HCT116 (cell line): Measurements from ENCODE around the gene AMER1. TPM values are rescaled to one million over a fixed set of nuclear protein-coding genes. Genes with fewer than 3 reads are reported as not detected.

Experiments
- ATAC-seq: fragments of 200-7000 bp; cut with Tn5 transposase; 2 replicates; pipeline ENCODE4 v1.9.1; 2020; ENCODE audit warnings: mild to moderate bottlenecking, moderate library complexity
- BruUV-seq: library from RNA; stranded (reverse); fragments of 400-500 nt; replicated peaks from 2 replicates; lab custom pipeline; 2021; lab: Mats Ljungman, UMichigan
- CTCF ChIA-PET: fragments of 300-600 bp; sonication (Branson Sonifier 250); formaldehyde crosslinking; loops from one replicate; lab custom pipeline; 2021; ENCODE audit warnings: antibody characterized with exemption; lab: Charles Lee
- POLR2A ChIA-PET: fragments of 300-600, 350-600 bp; sonication (Branson Sonifier 250); formaldehyde crosslinking; loops from one replicate; lab custom pipeline; 2021; ENCODE audit warnings: antibody characterized with exemption; lab: Charles Lee
- RAD21 ChIA-PET, 2 experiments: fragments of 300-600 bp; sonication (Branson Sonifier 250); formaldehyde crosslinking; loops; one replicate each; lab custom pipeline; 2023; ENCODE audit warnings: low total read pairs in 2 of 2; ENCODE audit not compliant: uncharacterized antibody in 2 of 2, unreplicated experiment in 2 of 2, low non-redundant PET in 1 of 2; lab: Charles Lee
- DNase-seq: peaks from one replicate; pipeline ENCODE4 v3.0.0-alpha.2; 2010; ENCODE audit warnings: low read depth, low spot score
- H2AFZ ChIP-seq: fragments of 200-600 bp; shearing (Covaris generic), sonication (generic); 2 replicates; pipeline ENCODE4 v1.6.1; 2017; ENCODE audit warnings: low read depth, mixed run types, mixed read lengths, antibody characterized with exemption, low read length; ENCODE audit not compliant: poor library complexity, severe bottlenecking
- H3K27ac ChIP-seq: 2 replicates; pipeline ENCODE4 v1.5.1; 2012; ENCODE audit warnings: low read depth, low read length
- H3K27me3 ChIP-seq: fragments of 200-600 bp; sonication (generic); 2 replicates; pipeline ENCODE4 v1.6.1; 2016; ENCODE audit warnings: mixed run types, low read length, mixed read lengths; ENCODE audit not compliant: insufficient read depth
- H3K36me3 ChIP-seq, 2 experiments: fragments of 200-500 bp in 1 of 2; fragments of 200-600 bp in 1 of 2; sonication (Bioruptor generic) in 1 of 2; sonication (generic) in 1 of 2; 2 replicates each; pipeline versions ENCODE4 v1.5.1 to v1.6.1; 2014 to 2016; ENCODE audit warnings: low read length in 2 of 2, inconsistent platforms in 1 of 2, mixed read lengths in 1 of 2, mixed run types in 1 of 2; ENCODE audit not compliant: insufficient read depth in 2 of 2, control insufficient read depth in 1 of 2
- H3K4me1 ChIP-seq, 2 experiments: fragments of 200-600 bp in 1 of 2; sonication (generic) in 1 of 2; 2 replicates each; pipeline versions ENCODE4 v1.5.1 to v1.6.1; 2012 to 2017; ENCODE audit warnings: low read length in 2 of 2, inconsistent platforms in 1 of 2, mild to moderate bottlenecking in 1 of 2, mixed read lengths in 1 of 2, mixed run types in 1 of 2, moderate library complexity in 1 of 2; ENCODE audit not compliant: insufficient read depth in 2 of 2, control insufficient read depth in 1 of 2
- H3K4me2 ChIP-seq: fragments of 200-600 bp; sonication (generic); 2 replicates; pipeline ENCODE4 v1.6.1; 2017; ENCODE audit warnings: mixed run types, low read length, mixed read lengths
- H3K4me3 ChIP-seq, 2 experiments: fragments of 200-600 bp in 1 of 2; sonication (generic) in 1 of 2; replicated peaks in 1 of 2; 2 replicates each; pipeline ENCODE4 v1.5.1; 2011 to 2016; ENCODE audit warnings: low read length in 2 of 2, control low read depth in 1 of 2, low read depth in 1 of 2, mild to moderate bottlenecking in 1 of 2, mixed read lengths in 1 of 2, mixed run types in 1 of 2
- H3K79me2 ChIP-seq: fragments of 200-600 bp; sonication (generic); 2 replicates; pipeline ENCODE4 v1.6.1; 2017; ENCODE audit warnings: mild to moderate bottlenecking, mixed run types, low read length, moderate library complexity, mixed read lengths; ENCODE audit not compliant: insufficient read depth
- H3K9ac ChIP-seq: fragments of 200-600 bp; sonication (generic); 2 replicates; pipeline ENCODE4 v1.6.1; 2016; ENCODE audit warnings: low read length, mixed read lengths
- H3K9me2 ChIP-seq: fragments of 200-600 bp; sonication (generic), shearing (Covaris generic); 2 replicates; pipeline ENCODE4 v1.6.1; 2017; ENCODE audit warnings: mixed run types, mild to moderate bottlenecking, moderate library complexity; ENCODE audit not compliant: insufficient read depth
- H3K9me3 ChIP-seq, 2 experiments: fragments of 200-500 bp in 1 of 2; fragments of 200-600 bp in 1 of 2; sonication (Bioruptor generic) in 1 of 2; sonication (generic) in 1 of 2; 2 replicates each; pipeline ENCODE4 v1.6.1; 2014 to 2017; ENCODE audit warnings: low read length in 2 of 2, mixed read lengths in 2 of 2, inconsistent platforms in 1 of 2, low read depth in 1 of 2, mild to moderate bottlenecking in 1 of 2, mixed run types in 1 of 2, moderate library complexity in 1 of 2; ENCODE audit not compliant: control insufficient read depth in 1 of 2, insufficient read depth in 1 of 2
- H4K20me1 ChIP-seq: fragments of 200-600 bp; sonication (generic), shearing (Covaris generic); 2 replicates; pipeline ENCODE4 v1.6.1; 2017; ENCODE audit warnings: mixed run types, mild to moderate bottlenecking, moderate library complexity; ENCODE audit not compliant: insufficient read depth
- CBX3 ChIP-seq: IDR thresholded peaks from 2 replicates; pipeline ENCODE4 v1.6.1; 2012; ENCODE audit warnings: low read depth
- EGR1 ChIP-seq: IDR thresholded peaks from 2 replicates; pipeline ENCODE4 v1.6.1; 2012; ENCODE audit warnings: low read depth
- ELF1 ChIP-seq: IDR thresholded peaks from 2 replicates; pipeline ENCODE4 v1.6.1; 2012; ENCODE audit warnings: low read depth, borderline replicate concordance
- EZH2phosphoT487 ChIP-seq: fragments of 200-600 bp; IDR thresholded peaks from 2 replicates; pipeline ENCODE4 v1.6.1; 2018; ENCODE audit warnings: antibody characterized with exemption, borderline replicate concordance
- FOSL1 ChIP-seq: IDR thresholded peaks from 2 replicates; pipeline ENCODE4 v1.6.1; 2012; ENCODE audit warnings: low read depth
- POLR2A ChIP-seq: IDR thresholded peaks from 2 replicates; pipeline ENCODE4 v1.7.0; 2011; ENCODE audit warnings: borderline replicate concordance; ENCODE audit not compliant: insufficient read depth, insufficient read length; ENCODE audit errors: extremely low read depth
- POLR2AphosphoS5 ChIP-seq: IDR thresholded peaks from 2 replicates; pipeline ENCODE4 v1.6.1; 2011; ENCODE audit warnings: mild to moderate bottlenecking, low read depth, low read length, moderate library complexity
- RAD21 ChIP-seq: IDR thresholded peaks from 2 replicates; pipeline ENCODE4 v1.6.1; 2012; ENCODE audit warnings: low read depth, mild to moderate bottlenecking
- SIN3A ChIP-seq: IDR thresholded peaks from 2 replicates; pipeline ENCODE4 v1.6.1; 2012; ENCODE audit warnings: low read depth
- SP1 ChIP-seq: IDR thresholded peaks from 2 replicates; pipeline ENCODE4 v1.6.1; 2012; ENCODE audit warnings: low read depth
- SRF ChIP-seq: IDR thresholded peaks from 2 replicates; pipeline ENCODE4 v1.6.1; 2012; ENCODE audit warnings: low read depth
- TCF7L2 ChIP-seq: IDR thresholded peaks from 2 replicates; pipeline ENCODE4 v1.7.0; 2011; ENCODE audit warnings: borderline replicate concordance, inconsistent platforms; ENCODE audit not compliant: insufficient read depth, insufficient read length; ENCODE audit errors: extremely low read depth
- YY1 ChIP-seq: IDR thresholded peaks from 2 replicates; pipeline ENCODE4 v1.6.1; 2011; ENCODE audit warnings: low read length, low read depth, moderate library complexity, mild to moderate bottlenecking; ENCODE audit not compliant: insufficient replicate concordance; ENCODE audit errors: extremely low read depth
- ZFX ChIP-seq: fragments of 450-650 bp; IDR thresholded peaks from 2 replicates; pipeline ENCODE4 v1.6.1; 2017
- ZNF274 ChIP-seq: fragments of 200-500 bp; sonication (Bioruptor generic); IDR thresholded peaks from 2 replicates; pipeline ENCODE4 v1.6.1; 2014; ENCODE audit warnings: mild to moderate bottlenecking, low read depth, low read length, inconsistent platforms
- intact Hi-C: fragments of 100-400 bp; cut with micrococcal nuclease; formaldehyde crosslinking; loops from 2 replicates; pipeline ENCODE4 v1.10.0; 2022
- total RNA-seq: library from RNA; stranded (reverse); gene quantifications from one replicate; pipeline ENCODE4 v1.2.1, GENCODE V29; 2021; ENCODE audit not compliant: unreplicated experiment
- TF ChIP-seq, protein P1 (sequence below), 3 experiments: fragments of 200-600 bp in 1 of 3; sonication (generic) in 1 of 3; IDR thresholded peaks in 2 of 3; conservative IDR thresholded peaks in 1 of 3; 2 replicates each; pipeline ENCODE4 v1.5.1; 2012 to 2017; ENCODE audit warnings: low read depth in 2 of 3, low read length in 2 of 3, antibody characterized with exemption in 1 of 3, borderline replicate concordance in 1 of 3, control low read depth in 1 of 3, mild to moderate bottlenecking in 1 of 3, mixed read lengths in 1 of 3, mixed run types in 1 of 3, moderate library complexity in 1 of 3; ENCODE audit not compliant: insufficient read depth in 1 of 3

Gene AMER1
- total RNA-seq, 1 experiment from 2014 or later, result 2.8 TPM

DNA sequence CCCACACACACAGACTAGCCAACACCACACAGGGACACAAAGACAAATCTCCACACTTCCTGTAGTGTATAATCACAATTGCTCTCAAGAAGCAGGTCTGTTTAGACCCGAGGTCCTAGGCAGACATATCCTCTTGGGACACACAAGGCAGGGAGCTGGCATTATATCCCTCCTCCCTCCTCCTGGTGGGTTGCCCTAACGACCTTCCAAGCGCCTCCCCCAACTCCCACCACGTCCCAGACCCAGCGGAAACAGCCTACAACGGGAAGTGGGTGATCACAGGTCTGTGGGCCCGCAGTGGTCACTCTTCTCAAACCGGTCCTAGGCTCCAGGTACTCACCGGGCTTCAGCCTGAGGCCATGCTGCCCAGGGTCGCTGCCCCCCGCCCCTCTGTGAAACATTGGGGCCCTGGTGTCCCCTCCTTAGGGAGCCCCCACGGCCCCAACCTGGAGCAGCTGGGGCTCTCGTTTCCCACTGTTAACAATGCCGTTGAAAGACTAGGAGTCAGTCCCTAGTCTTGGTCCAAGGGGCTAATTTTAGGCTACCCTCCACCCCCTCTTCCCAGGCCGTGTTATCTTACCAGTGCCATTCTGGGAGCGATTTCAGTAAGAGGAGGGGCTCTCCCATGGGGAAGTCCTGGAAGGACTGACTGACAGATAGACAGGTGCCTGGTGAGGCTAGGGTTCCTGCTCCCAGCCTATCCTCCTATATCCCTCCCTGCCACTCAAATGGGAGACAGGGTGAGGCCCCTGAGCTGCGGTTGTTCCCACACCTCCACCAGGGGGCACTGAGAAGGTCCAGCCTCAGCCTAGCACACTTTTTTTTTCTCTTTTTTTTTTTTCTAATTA, 24.8 kb upstream of the AMER1 start, which contains the start of gene ASB12:
Gene ASB12, minus strand, starts transcription at position 485 of the 848 bp plus-strand sequence. CDS start 4,957 bp downstream, outside the sequence.
- no peaks in the 10 kb centered on the region for H4K20me1 ChIP-seq
- POLR2A ChIA-PET, result no interaction called here
- TF ChIP-seq ZNF274, result no peak
- TF ChIP-seq TCF7L2, result no peak
- no peak for TF ChIP-seq SP1
- no peak for TF ChIP-seq EZH2phosphoT487
- TF ChIP-seq POLR2A, result no peak
- TF ChIP-seq, protein P1, sequence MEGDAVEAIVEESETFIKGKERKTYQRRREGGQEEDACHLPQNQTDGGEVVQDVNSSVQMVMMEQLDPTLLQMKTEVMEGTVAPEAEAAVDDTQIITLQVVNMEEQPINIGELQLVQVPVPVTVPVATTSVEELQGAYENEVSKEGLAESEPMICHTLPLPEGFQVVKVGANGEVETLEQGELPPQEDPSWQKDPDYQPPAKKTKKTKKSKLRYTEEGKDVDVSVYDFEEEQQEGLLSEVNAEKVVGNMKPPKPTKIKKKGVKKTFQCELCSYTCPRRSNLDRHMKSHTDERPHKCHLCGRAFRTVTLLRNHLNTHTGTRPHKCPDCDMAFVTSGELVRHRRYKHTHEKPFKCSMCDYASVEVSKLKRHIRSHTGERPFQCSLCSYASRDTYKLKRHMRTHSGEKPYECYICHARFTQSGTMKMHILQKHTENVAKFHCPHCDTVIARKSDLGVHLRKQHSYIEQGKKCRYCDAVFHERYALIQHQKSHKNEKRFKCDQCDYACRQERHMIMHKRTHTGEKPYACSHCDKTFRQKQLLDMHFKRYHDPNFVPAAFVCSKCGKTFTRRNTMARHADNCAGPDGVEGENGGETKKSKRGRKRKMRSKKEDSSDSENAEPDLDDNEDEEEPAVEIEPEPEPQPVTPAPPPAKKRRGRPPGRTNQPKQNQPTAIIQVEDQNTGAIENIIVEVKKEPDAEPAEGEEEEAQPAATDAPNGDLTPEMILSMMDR (IDR thresholded peaks at IDR 0.05 in 2 of 3, conservative IDR thresholded peaks at IDR 0.05 in 1 of 3; ENCODE audit: borderline replicate concordance in 1 of 3, insufficient read depth in 1 of 3, low read depth in 2 of 3, low read length in 2 of 3), result no peak; a peak in 1 of 6 replicates
- no peak for TF ChIP-seq ZFX
- TF ChIP-seq SRF, result no peak
- TF ChIP-seq EGR1, result no peak
- TF ChIP-seq SIN3A, result no peak
- no peak for TF ChIP-seq YY1
- no peak for TF ChIP-seq ELF1
- no peak for TF ChIP-seq POLR2AphosphoS5
- no peak for TF ChIP-seq CBX3
- no peak for TF ChIP-seq RAD21
- no peak for TF ChIP-seq FOSL1
- H3K27me3 ChIP-seq, result no peaks in the 10 kb centered on the region
- H3K4me2 ChIP-seq, result no peak within 1 kb of the TSS
- no peaks in the 10 kb centered on the region for H3K9me2 ChIP-seq
- H3K79me2 ChIP-seq, result no peaks in the 10 kb centered on the region
- H3K9me3 ChIP-seq, result no peaks in the 10 kb centered on the region
- no peaks in the 10 kb centered on the region for H3K36me3 ChIP-seq
- no peak within 1 kb of the TSS for H2AFZ ChIP-seq
- CTCF ChIA-PET, result no interaction called here
- DNase-seq (no peak), ATAC-seq (peak; percentile 57; the same call in 1 of the 2 replicates)
- no peak within 1 kb of the TSS for H3K27ac ChIP-seq
- H3K4me3 ChIP-seq, result no peak within 1 kb of the TSS
- H3K4me1 ChIP-seq, result no peaks in the 10 kb centered on the region
- H3K9ac ChIP-seq, result no peak within 1 kb of the TSS
- intact Hi-C loops, result no loop called here
- no TSS peak for BruUV-seq
- RAD21 ChIA-PET, result no interaction called here
